Effector memory CD4-positive, alpha-beta T cell (primary cell): ENCODE measurements around the gene ARL5C.
A peak's percentile ranks its signal among the peaks of the same experiment; 100 is the strongest.

Source experiments
- DNase-seq, 3 donors: peaks; one replicate each; pipeline ENCODE4 v3.0.0-alpha.2; 2020
- H3K27ac ChIP-seq: 2 replicates; pipeline ENCODE4 v1.7.0; 2013; ENCODE audit warnings: mild to moderate bottlenecking, low read length, moderate library complexity; ENCODE audit not compliant: insufficient read depth, poor library complexity, severe bottlenecking
- H3K27me3 ChIP-seq: replicated peaks from 2 replicates; pipeline ENCODE4 v1.7.0; 2013; ENCODE audit warnings: mild to moderate bottlenecking, low read length; ENCODE audit not compliant: insufficient read depth, control insufficient read depth, poor library complexity, severe bottlenecking
- H3K36me3 ChIP-seq: 2 replicates; pipeline ENCODE4 v1.7.0; 2013; ENCODE audit warnings: mild to moderate bottlenecking, low read length, moderate library complexity; ENCODE audit not compliant: control insufficient read depth, insufficient read depth
- H3K4me1 ChIP-seq: 2 replicates; pipeline ENCODE4 v1.7.0; 2013; ENCODE audit warnings: low read length, mild to moderate bottlenecking; ENCODE audit not compliant: control insufficient read depth, insufficient read depth, poor library complexity, severe bottlenecking
- H3K4me3 ChIP-seq: 2 replicates; pipeline ENCODE4 v1.7.0; 2013; ENCODE audit warnings: low read length, low read depth, mild to moderate bottlenecking; ENCODE audit not compliant: insufficient read depth, poor library complexity, severe bottlenecking
- H3K9me3 ChIP-seq: 2 replicates; pipeline ENCODE4 v1.7.0; 2013; ENCODE audit warnings: mild to moderate bottlenecking, low read length, moderate library complexity; ENCODE audit not compliant: control insufficient read depth
- total RNA-seq, 3 donors: gene quantifications; one replicate each; lab custom pipeline; 2026; lab: John Stamatoyannopoulos, UW

The ARL5C gene, protein sequence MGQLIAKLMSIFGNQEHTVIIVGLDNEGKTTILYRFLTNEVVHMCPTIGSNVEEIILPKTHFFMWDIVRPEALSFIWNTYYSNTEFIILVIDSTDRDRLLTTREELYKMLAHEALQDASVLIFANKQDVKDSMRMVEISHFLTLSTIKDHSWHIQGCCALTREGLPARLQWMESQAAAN
- 0 to 0.17 (median 0) reads per million in 3 donors for total RNA-seq

DNA sequence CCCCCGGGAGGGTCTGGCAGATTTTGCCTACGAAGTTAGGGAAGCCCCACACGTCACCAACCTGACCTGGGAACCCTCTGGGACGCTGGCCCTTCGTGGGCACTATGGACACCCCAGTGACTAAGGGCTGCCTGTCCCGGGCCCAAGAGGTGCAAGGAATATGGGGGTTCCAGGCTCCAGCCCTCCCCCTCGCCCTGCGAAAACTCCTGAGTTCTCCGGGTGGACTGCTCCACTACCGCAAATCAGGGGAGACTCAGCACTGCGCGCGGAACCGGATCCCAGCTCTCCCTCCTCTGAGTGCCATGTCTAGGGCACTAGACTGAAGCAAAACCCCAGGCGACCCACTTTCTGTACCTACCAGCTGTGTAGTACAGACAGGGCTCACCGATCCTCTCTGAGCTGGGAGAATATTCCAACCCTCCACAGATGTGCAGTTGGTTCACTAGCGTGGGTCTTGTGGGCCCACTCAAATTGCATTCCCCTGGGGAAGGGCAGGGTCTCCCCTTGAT is at the start of gene ARL5C:
TSS of gene ARL5C (minus strand) at position 321 of the 509 bp plus-strand sequence. CDS start 401 bp downstream, outside the sequence.
- peak within 1 kb of the TSS; percentile 54 for H3K4me3 ChIP-seq
- H3K4me1 ChIP-seq = peaks cover 12% of the 10 kb centered on the region
- peaks cover 8% of the 10 kb centered on the region for H3K27me3 ChIP-seq
- H3K9me3 ChIP-seq = no peaks in the 10 kb centered on the region
- DNase-seq = no peak
- H3K36me3 ChIP-seq = no peaks in the 10 kb centered on the region
- no peak within 1 kb of the TSS for H3K27ac ChIP-seq

DNA sequence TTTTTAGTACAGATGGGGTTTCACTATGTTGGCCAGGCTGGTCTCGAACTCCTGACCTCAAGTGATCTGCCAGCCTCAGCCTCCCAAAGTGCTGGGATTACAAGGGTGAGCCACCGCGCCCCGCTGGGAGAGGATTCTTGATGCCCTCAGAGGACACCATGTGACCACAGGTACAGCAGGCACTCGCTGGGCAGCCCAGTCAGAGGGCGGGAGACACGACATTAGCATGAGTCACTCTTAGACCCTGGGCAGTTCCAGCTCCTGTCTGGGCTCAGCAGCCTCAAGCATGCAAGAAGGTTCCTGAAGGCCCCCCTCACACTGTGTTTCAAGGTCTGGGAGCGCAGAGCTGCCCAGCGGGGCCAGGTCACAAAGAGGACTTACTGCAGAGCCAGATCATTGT is 47.9 kb upstream of the ARL5C start:
- Histone ChIP-seq H3K9me3 (no peaks in the 10 kb centered on the region), H3K36me3 (no peaks in the 10 kb centered on the region), H3K4me1 (peaks cover 18% of the 10 kb centered on the region), H3K27ac (no peak overlapping the region), H3K27me3 (no peaks in the 10 kb centered on the region), H3K4me3 (no peak overlapping the region)
- no peak for DNase-seq

DNA sequence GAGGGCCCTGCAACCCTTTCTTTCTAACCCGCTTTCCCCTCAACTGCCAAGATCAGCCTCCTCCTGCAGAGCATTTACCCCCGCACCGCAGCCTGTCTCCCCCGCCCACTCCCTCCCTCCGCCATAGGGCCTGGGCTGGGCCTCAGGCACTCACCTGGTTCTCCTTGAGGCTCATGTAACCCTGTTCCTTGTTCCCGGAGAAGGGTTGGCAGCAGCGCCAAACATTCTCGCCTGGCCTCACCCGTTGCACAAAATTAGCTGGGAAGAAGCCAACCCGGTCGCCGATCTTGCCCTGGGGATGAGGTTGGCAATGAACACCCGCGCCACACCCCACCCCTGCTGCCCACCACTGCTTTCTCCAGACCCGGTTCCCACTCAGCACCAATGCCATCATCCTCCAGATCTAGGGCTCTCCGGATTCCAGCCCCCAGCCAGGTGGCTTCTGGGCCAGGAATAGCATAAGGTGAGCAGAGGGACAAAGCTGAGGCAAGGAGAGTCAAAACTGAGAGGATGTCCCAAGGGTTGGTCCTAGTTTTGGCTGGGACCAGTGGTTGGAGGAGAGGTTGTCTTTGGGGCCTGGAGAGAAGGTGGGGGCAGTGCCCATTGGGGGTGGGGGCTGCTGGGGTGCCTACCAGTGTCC is 47.0 kb upstream of the ARL5C start:
- Histone ChIP-seq H3K9me3 (no peaks in the 10 kb centered on the region), H3K27me3 (no peaks in the 10 kb centered on the region), H3K27ac (no peak overlapping the region), H3K36me3 (no peaks in the 10 kb centered on the region), H3K4me1 (peaks cover 20% of the 10 kb centered on the region), H3K4me3 (no peak overlapping the region)
- no peak for DNase-seq

DNA sequence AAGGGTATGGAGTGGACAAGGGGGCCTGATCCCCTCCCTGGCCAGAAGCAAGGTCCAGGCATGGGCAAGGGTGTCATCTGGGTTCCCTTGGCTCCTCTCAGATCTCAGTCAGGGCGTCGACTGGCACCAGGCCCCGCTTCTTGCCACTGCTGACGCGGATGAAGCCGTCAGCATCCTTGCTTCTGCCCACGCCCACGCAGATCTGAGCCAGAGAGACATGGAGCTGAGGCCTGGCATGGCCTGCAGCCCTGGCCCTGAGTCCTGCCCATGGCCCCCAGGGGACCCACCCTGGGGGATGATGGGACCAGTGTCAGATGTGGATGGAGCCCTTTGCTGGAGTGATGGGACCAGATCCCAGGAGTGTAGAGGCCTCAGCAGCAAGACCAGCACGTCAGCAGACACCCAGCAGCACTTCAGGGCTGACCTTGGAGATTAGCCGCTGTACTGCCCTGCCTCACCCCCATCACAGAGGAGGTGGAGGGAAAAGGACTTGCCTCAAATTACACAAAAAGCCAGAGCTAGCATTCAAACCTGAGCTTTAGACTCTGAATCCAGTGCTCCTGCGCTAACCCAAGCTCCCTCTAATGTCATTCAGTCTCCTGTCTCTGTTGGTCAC is 46.3 kb upstream of the ARL5C start:
- no peaks in the 10 kb centered on the region for H3K27me3 ChIP-seq
- H3K27ac ChIP-seq = no peak overlapping the region
- H3K9me3 ChIP-seq = no peaks in the 10 kb centered on the region
- no peak overlapping the region for H3K4me3 ChIP-seq
- peaks cover 20% of the 10 kb centered on the region for H3K4me1 ChIP-seq
- DNase-seq = no peak
- no peaks in the 10 kb centered on the region for H3K36me3 ChIP-seq

DNA sequence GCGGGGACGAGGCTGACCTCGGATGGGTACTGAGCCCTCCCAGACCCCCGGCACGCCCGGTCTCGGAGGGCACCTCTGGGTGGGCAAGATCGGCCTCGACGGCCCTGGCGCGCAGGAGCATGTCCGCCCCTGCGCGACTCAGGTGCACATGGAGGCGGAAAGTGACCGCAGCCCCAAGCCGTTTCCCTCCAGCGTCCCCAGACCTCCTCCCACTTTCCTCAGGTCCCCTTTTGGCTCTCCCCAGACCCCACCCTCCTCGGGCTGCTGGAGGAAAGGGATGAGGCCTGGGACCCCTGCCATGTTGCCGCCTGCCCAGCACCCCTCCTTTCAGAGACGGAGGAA is 44.1 kb upstream of the ARL5C start:
- no peaks in the 10 kb centered on the region for H3K9me3 ChIP-seq
- DNase-seq = no peak
- H3K4me3 ChIP-seq = peak overlapping the region; percentile 41
- no peaks in the 10 kb centered on the region for H3K27me3 ChIP-seq
- H3K36me3 ChIP-seq = peaks cover 2% of the 10 kb centered on the region
- no peak overlapping the region for H3K27ac ChIP-seq
- H3K4me1 ChIP-seq = peaks cover 20% of the 10 kb centered on the region

DNA sequence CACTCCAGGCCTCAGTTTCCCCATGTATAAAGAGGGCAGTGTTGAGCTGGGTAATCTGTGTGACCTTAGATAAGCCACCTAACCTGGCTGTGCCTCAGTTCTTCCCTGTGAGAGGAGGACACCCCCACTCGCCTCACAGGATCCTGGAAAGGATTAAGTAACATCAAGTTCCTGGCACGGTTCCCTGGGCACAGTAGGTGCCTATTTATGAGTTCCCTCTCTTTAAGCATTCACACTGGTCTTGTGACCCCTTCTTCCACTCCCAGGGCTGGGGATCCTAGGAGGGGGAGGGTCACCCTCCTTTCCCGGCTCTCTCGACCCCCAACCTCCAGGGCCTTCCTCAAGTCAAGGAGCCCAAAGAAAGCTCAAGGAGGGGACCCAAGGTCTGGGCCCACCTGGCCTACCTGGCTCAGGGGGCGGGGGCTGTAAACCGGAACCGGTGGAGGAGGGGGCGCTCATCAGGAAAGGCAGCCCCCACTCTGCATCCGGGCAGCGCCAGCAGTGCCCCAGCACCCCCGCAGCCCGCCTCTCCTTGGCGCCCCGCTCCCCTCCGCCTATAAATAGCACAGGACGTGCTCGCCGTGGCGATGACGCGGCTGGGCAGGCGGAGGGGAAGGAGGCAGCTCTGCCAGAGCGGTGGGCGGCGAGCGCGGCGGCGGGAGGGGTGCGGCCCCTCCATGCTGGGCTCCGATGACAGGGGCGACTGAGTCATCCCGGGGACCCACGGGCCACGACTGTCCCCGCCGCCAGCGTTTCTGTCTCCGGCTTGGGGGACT is 43.5 kb upstream of the ARL5C start:
- no peaks in the 10 kb centered on the region for H3K27me3 ChIP-seq
- no peaks in the 10 kb centered on the region for H3K9me3 ChIP-seq
- H3K36me3 ChIP-seq = peaks cover 7% of the 10 kb centered on the region
- peak; percentile 46 to 57 (median 55) for DNase-seq
- H3K4me1 ChIP-seq = peaks cover 20% of the 10 kb centered on the region
- peak overlapping the region; percentile 41 for H3K4me3 ChIP-seq
- H3K27ac ChIP-seq = no peak overlapping the region

DNA sequence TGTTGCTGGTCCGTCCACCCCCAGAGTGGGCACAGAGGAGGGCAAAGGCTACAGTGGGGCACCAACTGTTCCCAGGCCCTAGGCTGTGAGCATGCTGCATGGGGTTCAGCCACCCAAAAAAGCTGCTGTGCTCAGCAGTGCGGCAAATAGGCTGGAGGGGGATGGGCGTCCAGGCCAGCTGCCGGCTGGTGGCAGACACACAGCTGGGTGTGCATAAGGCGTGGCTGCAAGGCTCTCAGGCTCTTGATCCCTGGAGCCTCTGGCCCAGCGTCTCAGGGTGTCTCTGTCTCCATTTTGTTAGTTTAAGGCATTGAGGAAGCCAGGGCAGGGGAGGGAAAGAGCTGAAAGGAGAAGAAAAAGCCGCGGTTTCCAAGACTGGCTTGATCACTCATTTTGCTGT is 42.9 kb upstream of the ARL5C start:
- no peak overlapping the region for H3K4me3 ChIP-seq
- H3K4me1 ChIP-seq = peaks cover 20% of the 10 kb centered on the region
- DNase-seq = no peak
- peaks cover 13% of the 10 kb centered on the region for H3K36me3 ChIP-seq
- no peaks in the 10 kb centered on the region for H3K9me3 ChIP-seq
- H3K27me3 ChIP-seq = no peaks in the 10 kb centered on the region
- no peak overlapping the region for H3K27ac ChIP-seq

DNA sequence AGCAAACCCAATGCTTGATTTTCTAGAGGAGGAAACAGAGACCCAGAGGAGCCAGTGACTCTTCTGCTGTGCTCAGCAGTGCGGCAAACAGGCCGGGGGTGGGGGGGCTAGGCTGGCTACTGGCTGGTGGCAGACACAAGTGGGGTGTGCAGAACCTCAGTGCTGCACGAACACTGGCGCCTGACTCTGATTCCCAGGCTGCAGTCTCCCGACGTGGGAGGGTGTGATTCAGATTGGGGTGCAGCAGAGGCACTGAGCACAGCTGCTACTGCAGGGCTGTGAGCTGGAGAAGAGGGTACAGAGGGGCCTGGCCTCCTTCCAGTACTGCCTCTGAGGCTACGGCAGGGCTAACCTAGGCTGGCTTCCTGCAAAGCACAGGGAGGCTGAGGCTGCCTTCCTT is 42.2 kb upstream of the ARL5C start:
- Histone ChIP-seq H3K4me3 (no peak overlapping the region), H3K36me3 (peaks cover 20% of the 10 kb centered on the region), H3K27me3 (no peaks in the 10 kb centered on the region), H3K4me1 (peaks cover 20% of the 10 kb centered on the region), H3K27ac (no peak overlapping the region), H3K9me3 (no peaks in the 10 kb centered on the region)
- no peak for DNase-seq

DNA sequence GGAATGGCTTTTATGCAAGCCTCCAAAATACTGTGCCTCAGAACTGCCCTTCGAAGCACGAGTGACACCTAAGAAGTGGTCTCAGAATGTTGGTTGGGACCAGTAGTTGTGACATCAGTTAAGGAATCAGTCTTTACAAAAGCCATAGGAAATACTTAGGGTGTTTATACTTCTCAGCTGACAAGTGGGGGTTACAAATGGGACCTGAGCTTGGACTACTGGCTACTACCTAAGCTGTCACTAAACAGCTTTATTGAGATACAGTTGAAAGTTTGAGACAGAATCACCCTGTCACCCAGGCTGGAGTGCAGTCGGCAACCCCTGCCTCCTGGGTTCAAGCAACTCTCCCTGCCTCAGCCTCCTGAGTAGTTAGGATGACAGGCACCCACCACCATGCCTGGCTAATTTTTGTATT is 39.2 kb upstream of the ARL5C start:
- H3K4me3 ChIP-seq = no peak overlapping the region
- H3K27me3 ChIP-seq = no peaks in the 10 kb centered on the region
- H3K27ac ChIP-seq = no peak overlapping the region
- peaks cover 38% of the 10 kb centered on the region for H3K4me1 ChIP-seq
- DNase-seq = no peak
- H3K36me3 ChIP-seq = peaks cover 35% of the 10 kb centered on the region
- H3K9me3 ChIP-seq = no peaks in the 10 kb centered on the region
